CD8-positive, alpha-beta memory T cell (primary cell): ENCODE measurements around the gene RBPJ. TPM values are rescaled to one million over a fixed set of nuclear protein-coding genes. Genes with fewer than 3 reads are reported as not detected.

ENCODE experiments used
- CTCF ChIA-PET: fragments of 350-600 bp; sonication (Branson Sonifier 250); formaldehyde crosslinking; loops from one replicate; lab custom pipeline; 2021; ENCODE audit warnings: antibody characterized with exemption; lab: Charles Lee
- POLR2A ChIA-PET: fragments of 350-600 bp; sonication (Branson Sonifier 250); formaldehyde crosslinking; loops from one replicate; lab custom pipeline; 2021; ENCODE audit warnings: antibody characterized with exemption; lab: Charles Lee
- DNase-seq, 5 donors: peaks; one replicate each; pipeline versions ENCODE4 v3.0.0 to v3.0.0-alpha.2; 2020 to 2022; ENCODE audit warnings: mixed read lengths in 1 of 5
- H3K27ac ChIP-seq: one replicate; pipeline ENCODE4 v1.7.0; 2013; ENCODE audit warnings: low read depth, mild to moderate bottlenecking, low read length, moderate library complexity
- H3K27me3 ChIP-seq: 2 replicates; pipeline ENCODE4 v1.7.0; 2013; ENCODE audit warnings: low read length, mild to moderate bottlenecking; ENCODE audit not compliant: insufficient read depth, poor library complexity, severe bottlenecking
- H3K36me3 ChIP-seq: 2 replicates; pipeline ENCODE4 v1.7.0; 2013; ENCODE audit warnings: mild to moderate bottlenecking, low read length, moderate library complexity; ENCODE audit not compliant: insufficient read depth
- H3K4me1 ChIP-seq: 2 replicates; pipeline ENCODE4 v1.7.0; 2013; ENCODE audit warnings: mild to moderate bottlenecking, low read length, moderate library complexity; ENCODE audit not compliant: insufficient read depth
- H3K4me3 ChIP-seq: 2 replicates; pipeline ENCODE4 v1.7.0; 2013; ENCODE audit warnings: mild to moderate bottlenecking, low read length
- H3K9me3 ChIP-seq: 2 replicates; pipeline ENCODE4 v1.7.0; 2013; ENCODE audit warnings: mild to moderate bottlenecking, low read length
- H3K27ac Mint-ChIP-seq, 8 donors: one replicate each; pipeline ENCODE4 v1.8.0; 2020 to 2021; ENCODE audit warnings: mixed read lengths in 8 of 8, mild to moderate bottlenecking in 6 of 8, inconsistent platforms in 3 of 8, moderate library complexity in 3 of 8
- H3K27me3 Mint-ChIP-seq, 2 donors: one replicate each; pipeline ENCODE4 v1.8.0; 2020 to 2021; ENCODE audit warnings: mixed read lengths in 2 of 2, mild to moderate bottlenecking in 1 of 2, moderate library complexity in 1 of 2
- H3K36me3 Mint-ChIP-seq, 3 donors: one replicate each; pipeline ENCODE4 v1.8.0; 2020 to 2021; ENCODE audit warnings: mixed read lengths in 3 of 3, inconsistent platforms in 1 of 3, mild to moderate bottlenecking in 1 of 3
- H3K4me1 Mint-ChIP-seq, 3 donors: one replicate each; pipeline ENCODE4 v1.8.0; 2020 to 2021; ENCODE audit warnings: mixed read lengths in 3 of 3, inconsistent platforms in 1 of 3, mild to moderate bottlenecking in 1 of 3
- H3K4me3 Mint-ChIP-seq, 7 donors: one replicate each; pipeline ENCODE4 v1.8.0; 2020 to 2021; ENCODE audit warnings: mixed read lengths in 7 of 7, mild to moderate bottlenecking in 6 of 7, moderate library complexity in 4 of 7, inconsistent platforms in 2 of 7
- H3K9me3 Mint-ChIP-seq, 5 donors: one replicate each; pipeline ENCODE4 v1.8.0; 2020 to 2022; ENCODE audit warnings: mixed read lengths in 5 of 5, mild to moderate bottlenecking in 3 of 5, moderate library complexity in 2 of 5, inconsistent platforms in 1 of 5
- polyA plus RNA-seq: library from polyadenylated mRNA; unstranded; fragments of 300-500 nt; fragmentation: Illumina TruSeq; gene quantifications from one replicate; pipeline ENCODE4 v1.2.3, GENCODE V29; 2021
- total RNA-seq, 2 experiments: library from RNA; stranded (reverse); gene quantifications; one replicate each; pipeline ENCODE4 v1.2.3, GENCODE V29; 2021

RBPJ gene
- total and polyA plus RNA-seq, 3 experiments from 2014 or later = 94.0 to 201 (median 199) TPM

GRCh38 chr4:26451597-26451996 lies 130.8 kb downstream of the RBPJ start:
- CTCF ChIA-PET = no interaction called here
- no peaks in the 10 kb centered on the region for H3K9me3 ChIP-seq
- Mint-ChIP-seq H3K27me3 (peaks cover 1 to 7% of the 10 kb centered on the region in 2 donors), H3K36me3 (no peaks in the 10 kb centered on the region), H3K4me1 (no peaks in the 10 kb centered on the region), H3K4me3 (no peak overlapping the region), H3K9me3 (no peaks in the 10 kb centered on the region), H3K27ac (peak overlapping the region in 2 of 8 donors; percentile 6 to 18)
- H3K27ac ChIP-seq = no peak overlapping the region
- H3K4me3 ChIP-seq = no peak overlapping the region
- H3K4me1 ChIP-seq = no peaks in the 10 kb centered on the region
- H3K27me3 ChIP-seq = no peaks in the 10 kb centered on the region
- DNase-seq = no peak
- POLR2A ChIA-PET = no interaction called here
- H3K36me3 ChIP-seq = no peaks in the 10 kb centered on the region

DNA sequence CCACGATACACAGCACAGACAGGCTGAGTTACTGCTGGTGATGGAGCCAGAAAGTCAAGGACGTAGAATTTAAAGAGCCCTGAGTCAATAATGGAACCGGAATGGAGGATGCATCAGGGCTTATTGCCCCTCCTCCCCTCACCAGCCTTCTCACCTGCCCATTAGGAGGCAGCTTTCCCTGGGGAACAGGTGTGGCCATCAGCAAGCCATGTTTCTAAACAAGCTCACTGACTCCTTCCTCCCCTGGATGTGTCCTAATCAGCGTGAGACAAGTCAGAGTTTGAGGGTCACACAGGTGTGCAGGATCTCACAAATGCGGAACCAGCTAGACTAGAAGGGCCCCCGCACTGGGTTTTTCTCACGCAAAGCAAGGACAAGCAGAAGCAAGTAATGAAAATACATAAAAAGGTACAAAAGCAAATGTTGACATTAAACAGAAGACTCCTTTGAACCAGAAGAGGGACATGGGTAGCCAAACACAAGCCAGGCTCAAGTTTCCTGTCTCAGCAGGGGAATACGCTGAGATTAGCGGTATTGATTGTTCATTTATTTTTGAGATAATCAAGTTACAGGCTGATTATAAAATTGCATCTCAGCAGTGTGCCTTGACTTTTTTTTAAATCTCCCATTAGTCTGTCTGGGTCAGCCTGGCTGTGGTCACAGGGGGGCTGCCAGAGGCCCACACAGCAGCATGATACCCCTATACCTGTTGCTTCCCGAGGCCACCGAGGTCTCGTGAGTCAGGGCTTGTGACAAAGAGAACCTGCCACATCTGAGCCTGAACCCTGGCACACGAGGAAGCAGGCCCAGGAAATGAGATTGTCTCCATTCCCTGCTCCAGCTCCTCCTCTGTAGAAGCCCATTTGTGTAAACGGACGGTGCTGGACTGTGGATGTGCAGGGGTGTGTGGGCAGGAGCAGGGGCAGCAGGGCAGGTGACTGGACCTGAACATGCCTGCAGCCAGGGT lies 132.0 kb downstream of the RBPJ start:
- H3K4me1 ChIP-seq = no peaks in the 10 kb centered on the region
- no peaks in the 10 kb centered on the region for H3K36me3 ChIP-seq
- no peak overlapping the region for H3K4me3 Mint-ChIP-seq
- no peak overlapping the region for H3K27ac Mint-ChIP-seq
- H3K27me3 Mint-ChIP-seq = peaks cover 2 to 5% of the 10 kb centered on the region in 2 donors
- H3K9me3 Mint-ChIP-seq = no peaks in the 10 kb centered on the region
- peaks cover 0 to under 1% (median 0%) of the 10 kb centered on the region in 3 donors for H3K4me1 Mint-ChIP-seq
- no peak for DNase-seq
- no peaks in the 10 kb centered on the region for H3K36me3 Mint-ChIP-seq
- H3K27ac ChIP-seq = no peak overlapping the region
- H3K4me3 ChIP-seq = no peak overlapping the region
- CTCF ChIA-PET = interaction anchor here (0.9 kb wide), 1 partner anchor 31 kb away, joined by 3 read pairs; no protein-coding TSS in a partner anchor
- POLR2A ChIA-PET = no interaction called here
- no peaks in the 10 kb centered on the region for H3K27me3 ChIP-seq
- no peaks in the 10 kb centered on the region for H3K9me3 ChIP-seq

DNA sequence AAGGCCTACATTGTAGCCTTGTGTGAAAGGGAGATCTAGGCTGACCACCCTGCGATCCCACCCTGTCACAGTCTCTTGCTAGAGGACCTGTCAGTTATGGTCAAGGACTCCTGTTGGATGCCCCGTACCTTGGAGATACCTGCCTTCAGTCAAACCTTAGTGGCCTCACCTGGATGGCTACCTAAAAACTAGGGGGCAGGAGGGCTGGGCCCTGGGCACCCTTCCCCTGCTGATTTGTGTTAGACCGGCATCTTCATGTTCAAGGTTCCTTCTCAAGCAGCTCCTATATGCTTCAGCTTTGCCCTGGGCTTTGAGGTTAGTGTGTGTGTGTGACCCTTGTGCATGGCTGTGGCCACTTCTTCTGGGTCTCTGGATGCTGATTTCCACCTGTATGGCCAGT lies 134.1 kb downstream of the RBPJ start:
- H3K27me3 ChIP-seq = no peaks in the 10 kb centered on the region
- Mint-ChIP-seq H3K4me3 (no peak overlapping the region), H3K4me1 (peaks cover 9 to 14% (median 12%) of the 10 kb centered on the region in 3 donors), H3K27ac (no peak overlapping the region), H3K36me3 (no peaks in the 10 kb centered on the region), H3K9me3 (no peaks in the 10 kb centered on the region), H3K27me3 (peaks cover 1 to 5% of the 10 kb centered on the region in 2 donors)
- no peak overlapping the region for H3K4me3 ChIP-seq
- no peak overlapping the region for H3K27ac ChIP-seq
- no peak for DNase-seq
- no peaks in the 10 kb centered on the region for H3K9me3 ChIP-seq
- H3K36me3 ChIP-seq = no peaks in the 10 kb centered on the region
- POLR2A ChIA-PET = no interaction called here
- no peaks in the 10 kb centered on the region for H3K4me1 ChIP-seq
- CTCF ChIA-PET = no interaction called here

DNA sequence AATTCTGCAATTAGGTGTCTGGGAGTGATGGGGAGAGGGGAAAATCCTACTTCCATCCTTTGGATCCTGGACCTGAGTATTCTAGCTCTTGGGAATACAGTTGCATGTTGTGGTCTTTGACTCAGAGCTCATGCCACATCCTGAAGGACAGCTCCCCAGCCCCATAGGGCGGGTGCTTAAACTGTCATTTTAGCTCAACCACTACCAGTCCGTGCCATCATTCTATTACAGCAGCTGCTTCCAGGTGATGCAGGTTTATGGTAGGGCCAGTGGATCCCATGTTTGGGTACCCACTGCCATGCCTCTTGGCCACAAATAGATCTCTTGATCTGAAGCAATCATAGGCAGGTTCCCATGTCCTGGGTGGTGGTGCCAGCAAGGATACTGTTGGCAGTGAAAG lies 134.8 kb downstream of the RBPJ start:
- no peak for DNase-seq
- H3K4me1 ChIP-seq = no peaks in the 10 kb centered on the region
- peaks cover under 1 to 5% of the 10 kb centered on the region in 2 donors for H3K27me3 Mint-ChIP-seq
- ChIA-PET CTCF (no interaction called here), POLR2A (no interaction called here)
- H3K4me3 ChIP-seq = no peak overlapping the region
- H3K4me1 Mint-ChIP-seq = peaks cover 9 to 14% (median 12%) of the 10 kb centered on the region in 3 donors
- no peaks in the 10 kb centered on the region for H3K36me3 Mint-ChIP-seq
- no peaks in the 10 kb centered on the region for H3K27me3 ChIP-seq
- no peaks in the 10 kb centered on the region for H3K9me3 ChIP-seq
- H3K9me3 Mint-ChIP-seq = no peaks in the 10 kb centered on the region
- no peak overlapping the region for H3K27ac ChIP-seq
- H3K27ac Mint-ChIP-seq = no peak overlapping the region
- H3K4me3 Mint-ChIP-seq = no peak overlapping the region
- no peaks in the 10 kb centered on the region for H3K36me3 ChIP-seq

DNA sequence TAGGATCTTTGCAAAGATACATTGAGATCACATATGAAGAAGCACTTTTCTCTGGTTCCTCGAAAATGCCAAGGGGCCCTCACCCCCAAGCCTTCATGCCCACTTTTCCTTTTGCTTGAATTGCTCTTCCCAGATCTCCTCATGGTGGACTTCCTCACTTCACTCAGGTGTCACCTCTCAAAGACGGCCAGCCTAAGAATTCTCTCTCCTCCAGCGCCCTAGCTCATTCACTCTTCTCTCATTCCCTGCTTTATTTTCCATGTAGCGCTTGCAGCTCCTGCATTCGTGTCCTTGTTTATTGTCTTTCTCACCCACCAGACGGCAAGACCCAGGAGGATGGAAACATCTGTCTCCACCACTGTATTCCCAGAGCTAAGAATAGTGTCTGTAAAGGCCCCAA lies 136.6 kb downstream of the RBPJ start:
- H3K9me3 ChIP-seq = no peaks in the 10 kb centered on the region
- no peaks in the 10 kb centered on the region for H3K36me3 ChIP-seq
- H3K27ac ChIP-seq = no peak overlapping the region
- H3K27me3 ChIP-seq = no peaks in the 10 kb centered on the region
- no peaks in the 10 kb centered on the region for H3K36me3 Mint-ChIP-seq
- ChIA-PET CTCF (no interaction called here), POLR2A (no interaction called here)
- no peak overlapping the region for H3K27ac Mint-ChIP-seq
- no peaks in the 10 kb centered on the region for H3K9me3 Mint-ChIP-seq
- no peak for DNase-seq
- H3K4me1 ChIP-seq = no peaks in the 10 kb centered on the region
- peaks cover 9 to 14% (median 12%) of the 10 kb centered on the region in 3 donors for H3K4me1 Mint-ChIP-seq
- H3K4me3 Mint-ChIP-seq = peak overlapping the region in 1 of 7 donors; percentile 6
- no peak overlapping the region for H3K4me3 ChIP-seq
- peaks cover 0 to 5% of the 10 kb centered on the region in 2 donors for H3K27me3 Mint-ChIP-seq

DNA sequence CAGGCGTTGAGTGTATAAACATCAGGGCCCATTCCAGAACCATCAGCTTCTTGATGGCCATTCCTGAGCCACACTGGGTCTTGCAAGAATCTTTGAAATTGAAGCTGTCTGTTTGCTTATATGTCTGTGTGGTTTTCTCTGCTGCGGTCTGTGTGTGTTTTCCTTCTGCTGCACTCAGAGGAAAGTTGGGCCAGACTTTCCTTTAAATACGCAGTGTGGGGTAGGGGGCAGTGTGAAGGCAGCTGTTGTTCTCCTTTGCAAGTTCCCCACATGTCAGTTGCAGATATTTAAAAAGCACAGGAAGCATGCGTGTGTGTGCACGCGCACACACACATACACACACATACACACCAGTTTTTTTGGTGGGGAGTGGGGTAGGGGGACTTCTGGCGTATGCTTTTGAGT lies 137.3 kb downstream of the RBPJ start:
- H3K4me3 Mint-ChIP-seq = peak overlapping the region in 1 of 7 donors; percentile 28
- CTCF ChIA-PET = interaction anchor here (1.0 to 1.1 kb wide), 2 partner anchors 265 to 553 kb away, joined by 3 read pairs; no protein-coding TSS in a partner anchor
- POLR2A ChIA-PET = no interaction called here

DNA sequence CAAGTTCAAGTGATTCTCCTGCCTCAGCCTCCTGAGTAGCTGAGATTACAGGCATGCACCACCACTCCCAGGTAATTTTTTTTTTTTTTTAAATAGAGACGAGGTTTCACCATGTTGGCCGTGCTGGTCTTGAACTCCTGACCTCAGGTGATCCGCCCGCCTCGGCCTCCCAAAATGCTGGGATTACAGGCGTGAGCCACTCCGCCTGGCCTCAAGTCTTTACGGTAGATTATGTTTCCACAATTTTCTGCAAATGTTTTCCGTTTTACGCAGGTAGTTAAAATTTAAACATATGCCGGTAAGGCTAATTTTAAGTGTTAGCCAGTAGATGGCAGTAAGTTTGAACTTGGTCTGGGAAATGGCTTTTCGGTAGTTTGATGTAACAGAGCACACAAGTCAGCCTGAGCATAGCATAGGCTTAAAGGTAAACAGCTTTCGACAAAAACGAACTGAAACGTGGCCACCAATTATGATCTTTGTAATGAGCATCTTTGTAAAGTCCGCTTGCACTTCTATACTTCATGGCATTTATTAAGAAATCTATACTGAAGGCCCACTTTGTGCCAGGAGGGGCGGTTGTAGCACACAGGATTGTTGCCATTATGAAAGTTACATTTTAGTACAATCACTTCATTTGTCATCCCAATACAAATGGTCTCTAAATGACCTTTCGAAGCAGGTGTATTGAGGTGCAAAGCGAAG lies 138.4 kb downstream of the RBPJ start:
- ChIA-PET CTCF (interaction anchor here (1.0 to 1.7 kb wide), 4 partner anchors 10 to 551 kb away, joined by 3 to 4 read pairs (median 3); no protein-coding TSS in a partner anchor), POLR2A (no interaction called here)
- Histone ChIP-seq H3K27ac (no peak overlapping the region), H3K4me3 (no peak overlapping the region), H3K27me3 (no peaks in the 10 kb centered on the region), H3K9me3 (no peaks in the 10 kb centered on the region), H3K4me1 (no peaks in the 10 kb centered on the region), H3K36me3 (no peaks in the 10 kb centered on the region)
- peaks cover 9 to 14% (median 12%) of the 10 kb centered on the region in 3 donors for H3K4me1 Mint-ChIP-seq
- H3K9me3 Mint-ChIP-seq = no peaks in the 10 kb centered on the region
- H3K36me3 Mint-ChIP-seq = no peaks in the 10 kb centered on the region
- H3K27ac Mint-ChIP-seq = peak overlapping the region in 1 of 8 donors; percentile 48
- peaks cover 0 to 5% of the 10 kb centered on the region in 2 donors for H3K27me3 Mint-ChIP-seq
- H3K4me3 Mint-ChIP-seq = peak overlapping the region in 3 of 7 donors; percentile 41 to 68 (median 45)
- peak in 2 of 5 donors; percentile 23 to 36 for DNase-seq

More for the DNA sequence above, 137.3 kb downstream of the RBPJ start:
- Histone ChIP-seq H3K4me3 (no peak overlapping the region), H3K27ac (no peak overlapping the region), H3K4me1 (no peaks in the 10 kb centered on the region), H3K9me3 (no peaks in the 10 kb centered on the region), H3K36me3 (no peaks in the 10 kb centered on the region), H3K27me3 (no peaks in the 10 kb centered on the region)
- peaks cover 0 to 5% of the 10 kb centered on the region in 2 donors for H3K27me3 Mint-ChIP-seq
- H3K36me3 Mint-ChIP-seq = no peaks in the 10 kb centered on the region
- no peaks in the 10 kb centered on the region for H3K9me3 Mint-ChIP-seq
- H3K4me1 Mint-ChIP-seq = peaks cover 9 to 14% (median 12%) of the 10 kb centered on the region in 3 donors
- peak in 1 of 5 donors; percentile 4 for DNase-seq
- H3K27ac Mint-ChIP-seq = peak overlapping the region in 1 of 8 donors; percentile 43
